Fibroblast of skin of back (primary cell): ENCODE measurements around the gene NARS2.

Experiments
- DNase-seq: peaks from one replicate; pipeline ENCODE4 v3.0.0-alpha.2; 2013

The NARS2 gene

DNA sequence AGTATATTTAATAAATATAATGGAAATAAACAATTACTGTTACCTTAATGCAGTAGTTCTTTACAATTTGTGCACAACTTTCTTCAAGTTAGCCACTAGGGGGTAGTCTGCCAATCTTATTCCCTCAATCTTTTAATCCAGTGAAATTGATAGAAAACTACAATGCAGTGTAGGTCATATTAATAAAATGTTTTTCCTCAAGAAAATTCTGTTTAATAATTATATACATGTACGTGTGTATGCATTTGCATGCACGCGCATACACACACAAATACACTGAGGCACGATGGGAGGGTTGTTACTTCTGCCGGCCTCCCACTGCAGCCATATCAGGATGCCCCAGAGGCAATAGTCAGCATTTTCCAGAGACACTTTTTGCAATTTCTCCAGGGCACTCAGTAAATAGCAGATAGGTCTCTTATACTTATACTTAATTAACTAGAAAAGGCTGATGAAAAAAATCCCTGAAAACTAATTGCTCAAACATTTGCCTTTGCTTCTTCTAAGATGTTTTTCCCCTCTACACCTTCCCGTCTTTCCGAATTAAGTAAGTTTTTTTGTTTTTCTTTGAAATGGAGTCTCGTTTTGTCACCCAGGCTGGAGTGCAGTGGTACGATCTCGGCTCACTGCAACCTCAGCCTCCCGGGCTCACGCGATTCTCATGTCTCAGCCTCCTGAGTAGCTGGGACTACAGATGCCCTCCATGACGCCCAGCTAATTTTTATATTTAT, 160.2 kb downstream of the NARS2 start:
- DNase-seq = peak; percentile 38

- no peak for DNase-seq
These were observed 166.0 kb downstream of the NARS2 start for GRCh38 chr11:78408619-78409018.

GRCh38 chr11:78406568-78407196, 168.0 kb downstream of the NARS2 start:
- DNase-seq = no peak

GRCh38 chr11:78405805-78406204, 168.9 kb downstream of the NARS2 start:
- DNase-seq = no peak

DNA sequence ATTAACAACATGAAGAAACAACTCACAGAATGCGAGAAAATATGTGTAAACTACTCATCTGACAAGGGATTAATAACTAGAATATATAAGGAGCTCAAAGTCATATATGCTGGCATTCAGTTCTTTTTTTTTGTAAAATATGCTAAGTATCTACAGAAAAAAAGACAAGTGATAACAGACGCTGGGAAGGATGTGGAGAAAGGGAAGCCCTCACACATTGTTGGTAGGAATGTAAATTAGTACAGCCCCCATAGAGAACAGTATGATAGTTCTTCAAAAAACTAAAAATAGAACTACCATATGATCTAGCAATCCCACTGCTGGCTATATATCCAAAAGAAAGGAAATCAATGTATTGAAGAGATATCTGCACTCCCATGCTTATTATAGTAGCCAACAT, 170.9 kb downstream of the NARS2 start:
- peak; percentile 71 for DNase-seq

GRCh38 chr11:78402847-78403246, 171.8 kb downstream of the NARS2 start:
- DNase-seq = no peak

DNA sequence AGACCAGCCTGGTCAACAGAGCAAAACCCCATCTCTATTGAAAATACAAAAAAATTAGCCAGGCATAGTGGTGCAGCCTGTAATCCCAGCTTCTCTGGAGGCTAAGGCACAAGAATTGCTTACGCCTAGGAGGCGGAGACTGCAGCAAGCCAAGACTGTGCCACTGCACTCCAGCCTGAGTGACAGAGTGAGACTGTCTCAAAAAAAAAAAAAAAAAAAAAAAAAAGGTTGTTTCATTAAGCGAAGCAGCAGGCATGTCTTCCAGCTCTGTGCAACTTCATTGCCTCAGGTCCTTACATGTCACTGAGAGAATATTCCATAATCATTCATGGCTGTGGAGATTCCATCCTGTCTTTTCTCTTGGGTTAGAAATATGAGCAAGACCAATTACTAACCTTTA, 174.0 kb downstream of the NARS2 start:
- no peak for DNase-seq

DNA sequence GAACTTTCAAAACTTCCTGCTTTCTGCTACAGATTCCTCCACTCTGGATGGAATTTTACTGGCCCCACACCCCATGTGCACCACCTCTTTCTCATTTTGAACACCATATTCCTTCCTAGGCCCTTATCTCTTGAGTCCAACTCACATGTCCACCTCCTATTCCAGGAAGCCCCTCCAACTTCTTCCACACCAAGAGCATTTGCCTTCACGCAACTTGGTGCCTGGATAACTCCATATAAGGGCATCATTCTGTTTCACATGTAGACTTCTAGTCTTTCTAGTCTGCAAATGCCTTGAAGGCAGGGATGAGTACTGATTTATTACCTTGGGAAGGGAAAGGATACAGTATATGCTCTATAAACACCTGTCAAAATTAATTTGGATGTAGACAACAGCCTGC, 174.5 kb downstream of the NARS2 start:
- DNase-seq = no peak

DNA sequence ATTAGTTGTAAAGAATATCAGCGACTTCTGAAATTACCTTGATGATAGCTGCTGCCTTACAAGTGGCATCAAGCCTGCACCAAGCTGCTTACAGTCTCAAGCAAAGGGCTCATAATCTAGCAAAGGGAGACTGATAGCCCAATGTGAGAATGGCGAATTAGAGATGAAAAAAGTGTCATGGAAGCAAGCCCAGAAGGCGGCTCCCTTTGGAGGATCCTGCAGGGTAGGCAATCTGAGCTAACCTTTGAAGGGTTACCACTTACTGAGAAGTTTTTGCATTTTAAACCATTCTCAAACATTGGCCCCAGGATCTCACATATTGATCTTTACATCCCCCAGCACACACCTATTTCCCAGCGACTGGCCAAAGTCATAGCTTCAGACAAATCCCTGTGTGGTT, 175.5 kb downstream of the NARS2 start:
- no peak for DNase-seq

GRCh38 chr11:78398715-78399114, 175.9 kb downstream of the NARS2 start:
- no peak for DNase-seq

GRCh38 chr11:78397398-78397797, 177.3 kb downstream of the NARS2 start:
- no peak for DNase-seq

GRCh38 chr11:78395597-78395996, 179.1 kb downstream of the NARS2 start:
- no peak for DNase-seq

- no peak for DNase-seq
These were observed 181.8 kb downstream of the NARS2 start for GRCh38 chr11:78392854-78393253.

DNA sequence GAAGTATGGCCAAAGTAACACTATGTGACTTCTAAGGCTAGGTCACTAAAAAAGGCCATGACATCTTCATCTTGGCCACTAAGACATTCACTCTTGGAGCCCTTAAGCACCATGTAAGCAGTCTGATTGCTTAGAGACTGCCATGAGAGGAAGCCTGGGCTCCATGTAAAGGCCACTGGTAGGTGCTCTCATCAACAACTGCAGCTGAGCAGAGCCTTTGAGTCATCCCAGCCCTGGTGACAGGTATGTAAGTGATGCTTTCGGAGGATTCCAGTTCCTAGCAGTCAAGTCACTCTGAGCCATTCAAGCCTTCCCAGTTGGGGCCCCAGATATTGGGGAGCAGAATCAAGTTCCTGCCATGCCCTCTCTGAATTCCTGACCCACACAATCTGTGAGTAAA, 183.2 kb downstream of the NARS2 start:
- no peak for DNase-seq

DNA sequence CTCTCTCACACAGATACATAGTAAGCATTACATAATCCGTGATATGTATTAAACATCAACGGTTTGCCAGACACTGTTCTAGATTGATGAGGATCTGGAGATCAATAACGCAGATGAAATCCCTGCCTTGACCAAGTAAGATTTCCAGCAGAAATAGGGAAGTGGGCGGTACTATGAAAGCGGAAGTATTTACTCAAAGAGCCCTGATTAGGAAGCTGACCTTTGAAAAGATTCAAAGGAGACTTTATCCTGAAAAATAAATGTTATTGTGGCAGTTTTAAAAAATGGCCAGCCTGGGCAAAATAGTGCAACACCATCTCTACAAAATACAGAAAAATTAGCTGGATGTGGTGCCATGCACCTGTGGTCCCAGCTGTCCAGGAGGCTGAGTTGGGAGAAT, 183.9 kb downstream of the NARS2 start:
- no peak for DNase-seq

DNA sequence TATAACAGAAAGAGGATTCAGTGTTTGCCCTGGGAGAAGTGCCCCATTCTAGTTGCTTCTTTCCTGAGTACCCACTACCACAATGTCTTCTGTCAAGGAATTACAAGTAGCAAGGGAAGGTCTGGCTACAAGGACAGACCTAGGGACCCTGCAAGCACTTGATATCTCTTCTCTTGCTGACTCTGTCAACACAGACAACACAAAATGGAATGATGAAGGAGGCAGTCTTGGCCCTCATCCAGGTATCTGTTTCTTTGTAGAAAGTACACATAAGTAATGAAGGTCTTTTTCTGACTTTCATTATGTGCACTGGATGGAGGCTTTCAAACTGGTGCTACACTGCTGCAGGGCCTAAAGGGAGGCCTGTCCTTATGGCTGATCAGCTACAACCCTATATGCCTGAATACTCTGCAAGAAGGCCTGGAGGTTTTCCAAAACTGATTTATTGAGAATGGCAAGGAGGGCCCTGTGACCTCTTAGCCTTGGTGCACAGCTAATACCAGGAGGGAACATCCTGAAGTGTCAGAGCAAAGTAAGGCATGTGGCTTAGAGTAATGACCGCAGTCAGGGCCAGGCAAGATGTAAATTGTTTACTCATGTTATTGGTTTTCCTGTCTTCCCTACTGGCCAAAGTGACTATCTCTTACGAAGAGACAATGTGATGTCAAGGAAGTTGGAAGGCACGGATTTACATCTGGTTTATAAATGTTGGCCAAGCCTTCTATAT, 188.3 kb downstream of the NARS2 start:
- DNase-seq = no peak
